ENCODE results near the gene MMP25.
"Not testable (repeated sequence)": the region's sequence is repeated elsewhere in the genome, so short reads cannot be mapped to it uniquely, and the experiment has no call there.

The MMP25 gene

GRCh38 chr16:3051009-3051408, 4.6 kb downstream of the MMP25 start:
- Histone ChIP-seq H3K4me3 (ENCODE audit: low read depth, low read length) (no peak overlapping the region), H3K4me1 (ENCODE audit: control insufficient read depth, insufficient read depth, low read length) (no peaks in the 10 kb centered on the region), H3K36me3 (ENCODE audit: control insufficient read depth, insufficient read depth, low read length) (peaks cover 15% of the 10 kb centered on the region), H3K9me3 (ENCODE audit: control insufficient read depth, insufficient read depth, low read depth, low read length) (no peaks in the 10 kb centered on the region), H3K27ac (ENCODE audit: low read depth, low read length) (no peak overlapping the region), H3K27me3 (ENCODE audit: control insufficient read depth, insufficient read depth, low read length) (peaks cover 43% of the 10 kb centered on the region), H3K9ac (ENCODE audit: low read length) (no peak overlapping the region)

- Histone ChIP-seq H3K27ac (ENCODE audit: low read depth, low read length) (no peak overlapping the region), H3K36me3 (ENCODE audit: control insufficient read depth, insufficient read depth, low read length) (peaks cover 15% of the 10 kb centered on the region), H3K27me3 (ENCODE audit: control insufficient read depth, insufficient read depth, low read length) (peaks cover 38% of the 10 kb centered on the region), H3K9ac (ENCODE audit: low read length) (no peak overlapping the region), H3K4me3 (ENCODE audit: low read depth, low read length) (no peak overlapping the region), H3K4me1 (ENCODE audit: control insufficient read depth, insufficient read depth, low read length) (no peaks in the 10 kb centered on the region), H3K9me3 (ENCODE audit: control insufficient read depth, insufficient read depth, low read depth, low read length) (no peaks in the 10 kb centered on the region)
These were observed 5.1 kb downstream of the MMP25 start for GRCh38 chr16:3051494-3051893.

- not testable (repeated sequence) for H3K4me1 ChIP-seq (ENCODE audit: control insufficient read depth, insufficient read depth, low read length); H3K9ac ChIP-seq (ENCODE audit: low read length); H3K9me3 ChIP-seq (ENCODE audit: control insufficient read depth, insufficient read depth, low read depth, low read length); H3K4me3 ChIP-seq (ENCODE audit: low read depth, low read length); H3K27ac ChIP-seq (ENCODE audit: low read depth, low read length)
- H3K36me3 ChIP-seq (ENCODE audit: control insufficient read depth, insufficient read depth, low read length), result peaks cover 15% of the 10 kb centered on the region
- H3K27me3 ChIP-seq (ENCODE audit: control insufficient read depth, insufficient read depth, low read length), result peaks cover 30% of the 10 kb centered on the region
These were observed 6.4 kb downstream of the MMP25 start for GRCh38 chr16:3052571-3053329.

- H3K36me3 ChIP-seq (ENCODE audit: control insufficient read depth, insufficient read depth, low read length), result peaks cover 15% of the 10 kb centered on the region
- H3K9ac ChIP-seq (ENCODE audit: low read length); H3K27ac ChIP-seq (ENCODE audit: low read depth, low read length); H3K4me1 ChIP-seq (ENCODE audit: control insufficient read depth, insufficient read depth, low read length); H3K9me3 ChIP-seq (ENCODE audit: control insufficient read depth, insufficient read depth, low read depth, low read length); H3K4me3 ChIP-seq (ENCODE audit: low read depth, low read length): not testable (repeated sequence)
- peaks cover 28% of the 10 kb centered on the region for H3K27me3 ChIP-seq (ENCODE audit: control insufficient read depth, insufficient read depth, low read length)
These were observed 7.0 kb downstream of the MMP25 start for GRCh38 chr16:3053330-3053710.

- Histone ChIP-seq H3K36me3 (ENCODE audit: control insufficient read depth, insufficient read depth, low read length) (peaks cover 15% of the 10 kb centered on the region), H3K27ac (ENCODE audit: low read depth, low read length) (no peak overlapping the region), H3K27me3 (ENCODE audit: control insufficient read depth, insufficient read depth, low read length) (peaks cover 12% of the 10 kb centered on the region), H3K4me1 (ENCODE audit: control insufficient read depth, insufficient read depth, low read length) (peaks cover 6% of the 10 kb centered on the region), H3K9me3 (ENCODE audit: control insufficient read depth, insufficient read depth, low read depth, low read length) (no peaks in the 10 kb centered on the region), H3K4me3 (ENCODE audit: low read depth, low read length) (no peak overlapping the region), H3K9ac (ENCODE audit: low read length) (no peak overlapping the region)
These were observed 8.8 kb downstream of the MMP25 start for GRCh38 chr16:3054965-3055733.

- not testable (repeated sequence) for H3K9me3 ChIP-seq (ENCODE audit: control insufficient read depth, insufficient read depth, low read depth, low read length); H3K27me3 ChIP-seq (ENCODE audit: control insufficient read depth, insufficient read depth, low read length); H3K27ac ChIP-seq (ENCODE audit: low read depth, low read length); H3K4me1 ChIP-seq (ENCODE audit: control insufficient read depth, insufficient read depth, low read length); H3K9ac ChIP-seq (ENCODE audit: low read length); H3K4me3 ChIP-seq (ENCODE audit: low read depth, low read length)
- peaks cover 15% of the 10 kb centered on the region for H3K36me3 ChIP-seq (ENCODE audit: control insufficient read depth, insufficient read depth, low read length)
These were observed 9.4 kb downstream of the MMP25 start for GRCh38 chr16:3055734-3056115.

- H3K4me1 ChIP-seq (ENCODE audit: control insufficient read depth, insufficient read depth, low read length), result peaks cover 6% of the 10 kb centered on the region
- H3K9ac ChIP-seq (ENCODE audit: low read length), result no peak overlapping the region
- H3K9me3 ChIP-seq (ENCODE audit: control insufficient read depth, insufficient read depth, low read depth, low read length), result no peaks in the 10 kb centered on the region
- H3K27ac ChIP-seq (ENCODE audit: low read depth, low read length), result no peak overlapping the region
- peaks cover 8% of the 10 kb centered on the region for H3K27me3 ChIP-seq (ENCODE audit: control insufficient read depth, insufficient read depth, low read length)
- H3K4me3 ChIP-seq (ENCODE audit: low read depth, low read length), result no peak overlapping the region
- H3K36me3 ChIP-seq (ENCODE audit: control insufficient read depth, insufficient read depth, low read length), result peaks cover 15% of the 10 kb centered on the region
These were observed 10.2 kb downstream of the MMP25 start for GRCh38 chr16:3056336-3057180.

- peaks cover 8% of the 10 kb centered on the region for H3K27me3 ChIP-seq (ENCODE audit: control insufficient read depth, insufficient read depth, low read length)
- H3K4me1 ChIP-seq (ENCODE audit: control insufficient read depth, insufficient read depth, low read length), result peaks cover 6% of the 10 kb centered on the region
- H3K4me3 ChIP-seq (ENCODE audit: low read depth, low read length), result peak overlapping the region; percentile 92
- peaks cover 15% of the 10 kb centered on the region for H3K36me3 ChIP-seq (ENCODE audit: control insufficient read depth, insufficient read depth, low read length)
- no peaks in the 10 kb centered on the region for H3K9me3 ChIP-seq (ENCODE audit: control insufficient read depth, insufficient read depth, low read depth, low read length)
- no peak overlapping the region for H3K27ac ChIP-seq (ENCODE audit: low read depth, low read length)
- H3K9ac ChIP-seq (ENCODE audit: low read length), result no peak overlapping the region
These were observed 11.1 kb downstream of the MMP25 start for GRCh38 chr16:3057181-3058138.

GRCh38 chr16:3058139-3059030, 12.0 kb downstream of the MMP25 start:
- Histone ChIP-seq H3K27me3 (ENCODE audit: control insufficient read depth, insufficient read depth, low read length) (peaks cover 8% of the 10 kb centered on the region), H3K9ac (ENCODE audit: low read length) (peak overlapping the region; percentile 68), H3K4me3 (ENCODE audit: low read depth, low read length) (peak overlapping the region; percentile 92), H3K27ac (ENCODE audit: low read depth, low read length) (peak overlapping the region; percentile 42; the same call in 1 of the 2 replicates), H3K9me3 (ENCODE audit: control insufficient read depth, insufficient read depth, low read depth, low read length) (no peaks in the 10 kb centered on the region), H3K36me3 (ENCODE audit: control insufficient read depth, insufficient read depth, low read length) (peaks cover 15% of the 10 kb centered on the region), H3K4me1 (ENCODE audit: control insufficient read depth, insufficient read depth, low read length) (peaks cover 6% of the 10 kb centered on the region)
